ENCODE results near the gene TMEM140. TPM values are rescaled to one million over a fixed set of nuclear protein-coding genes. Genes with fewer than 3 reads are reported as not detected.

Gene TMEM140
- total RNA-seq, 1 experiment from 2014 or later: 3.2 TPM

DNA sequence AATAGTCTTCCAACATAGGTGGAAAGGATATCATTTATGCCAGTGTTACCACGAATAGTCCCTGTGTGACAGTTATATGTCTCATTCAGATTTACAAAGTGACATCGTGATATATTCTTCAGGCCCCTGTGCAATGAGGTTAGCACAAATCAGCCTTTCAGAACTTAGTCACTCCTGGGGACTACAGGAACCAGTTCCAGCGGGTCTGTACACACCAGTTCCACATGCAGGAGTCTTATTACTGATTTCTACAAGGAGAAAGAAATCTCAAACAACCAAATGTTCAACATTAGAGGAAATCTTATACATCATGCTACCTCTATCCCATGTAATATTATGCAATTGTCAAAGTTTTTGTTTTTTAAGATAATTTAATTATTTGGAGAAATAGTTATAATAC is 67.8 kb downstream of the TMEM140 start:
- intact Hi-C loops (cut with micrococcal nuclease; ENCODE audit: unreplicated experiment): no loop called here
- no peak overlapping the region for H3K27ac ChIP-seq (ENCODE audit: low read length)
- H3K27me3 ChIP-seq (ENCODE audit: control insufficient read depth, insufficient read depth, low read length): no peaks in the 10 kb centered on the region; the same call in 1 of the 2 replicates
- H3K4me1 ChIP-seq (ENCODE audit: control insufficient read depth, insufficient read depth, low read length): peaks cover under 1% of the 10 kb centered on the region
- ChIA-PET POLR2A (no interaction called here), CTCF (no interaction called here)
- in situ Hi-C loops (cut with HindIII; ENCODE audit: low pct_unique_long_range_greater_than_20kb, low sequenced_read_pairs): no loop called here
- no peaks in the 10 kb centered on the region for H3K9me3 ChIP-seq (ENCODE audit: control insufficient read depth, insufficient read depth, low read depth, low read length)
- H3K4me3 ChIP-seq (ENCODE audit: low read depth in 2 of 2, low read length in 2 of 2): no peak overlapping the region
- BruUV-seq (replicated peaks): no TSS peak
- DNase-seq (ENCODE audit: low read depth, low spot score) (no peak), ATAC-seq (no peak)
- no peaks in the 10 kb centered on the region for H3K36me3 ChIP-seq (ENCODE audit: control insufficient read depth, insufficient read depth, low read length)
- no peak for TF ChIP-seq TCF7L2 (IDR thresholded peaks at IDR 0.05; ENCODE audit: low read depth, low read length)
- no peak for TF ChIP-seq POLR2AphosphoS5 (IDR thresholded peaks at IDR 0.05; ENCODE audit: low read depth, low read length)
- TF ChIP-seq, protein P1, sequence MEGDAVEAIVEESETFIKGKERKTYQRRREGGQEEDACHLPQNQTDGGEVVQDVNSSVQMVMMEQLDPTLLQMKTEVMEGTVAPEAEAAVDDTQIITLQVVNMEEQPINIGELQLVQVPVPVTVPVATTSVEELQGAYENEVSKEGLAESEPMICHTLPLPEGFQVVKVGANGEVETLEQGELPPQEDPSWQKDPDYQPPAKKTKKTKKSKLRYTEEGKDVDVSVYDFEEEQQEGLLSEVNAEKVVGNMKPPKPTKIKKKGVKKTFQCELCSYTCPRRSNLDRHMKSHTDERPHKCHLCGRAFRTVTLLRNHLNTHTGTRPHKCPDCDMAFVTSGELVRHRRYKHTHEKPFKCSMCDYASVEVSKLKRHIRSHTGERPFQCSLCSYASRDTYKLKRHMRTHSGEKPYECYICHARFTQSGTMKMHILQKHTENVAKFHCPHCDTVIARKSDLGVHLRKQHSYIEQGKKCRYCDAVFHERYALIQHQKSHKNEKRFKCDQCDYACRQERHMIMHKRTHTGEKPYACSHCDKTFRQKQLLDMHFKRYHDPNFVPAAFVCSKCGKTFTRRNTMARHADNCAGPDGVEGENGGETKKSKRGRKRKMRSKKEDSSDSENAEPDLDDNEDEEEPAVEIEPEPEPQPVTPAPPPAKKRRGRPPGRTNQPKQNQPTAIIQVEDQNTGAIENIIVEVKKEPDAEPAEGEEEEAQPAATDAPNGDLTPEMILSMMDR (IDR thresholded peaks at IDR 0.05): no peak

Small RNA genes within 50 kb of the gene (microRNA-seq; reads per million reads assigned to microRNA genes)
- not detected for gene MIR6509 (ENCODE audit: unreplicated experiment)

Other genes with a start within 250 kb of the TMEM140 start
- gene AGBL3, start 161.6 kb upstream of the TMEM140 start, total RNA-seq (2021; ENCODE audit: unreplicated experiment): 2.5 TPM
- gene CYREN, start 22.6 kb downstream of the TMEM140 start, total RNA-seq (2021; ENCODE audit: unreplicated experiment): 49.6 TPM
- 8.8 TPM for gene WDR91, start 63.5 kb downstream of the TMEM140 start, total RNA-seq (2021; ENCODE audit: unreplicated experiment)
- gene STRA8, start 85.8 kb downstream of the TMEM140 start, total RNA-seq (2021; ENCODE audit: unreplicated experiment): not detected

Measured in Panc1 (cell line).